Transverse colon (tissue), 3 donors: ENCODE measurements around the gene FAM228A.

Experiments used
- EP300 ChIP-seq: sonication (generic); formaldehyde crosslinking; IDR thresholded peaks from one replicate; pipeline ENCODE4 v1.6.1; 2017; ENCODE audit warnings: antibody characterized with exemption, low read depth
- POLR2A ChIP-seq: fragments of 450-650 bp; IDR thresholded peaks from one replicate; pipeline ENCODE4 v1.6.1; 2016; ENCODE audit warnings: antibody characterized with exemption, mild to moderate bottlenecking, moderate library complexity
- TF ChIP-seq, protein P1 (sequence below), 5 experiments: fragments of 200-600 bp in 3 of 5; fragments of 450-650 bp in 2 of 5; sonication (generic) in 3 of 5; IDR thresholded peaks; 1 replicate in 2 of 5; 2 replicates in 3 of 5; pipeline ENCODE4 v1.5.1; 2016 to 2017; ENCODE audit warnings: antibody characterized with exemption in 5 of 5, inconsistent platforms in 3 of 5, mild to moderate bottlenecking in 2 of 5, moderate library complexity in 1 of 5

GRCh38 chr2:24174851-24175277, at the start of gene FAM228A:
- TF ChIP-seq, protein P1, sequence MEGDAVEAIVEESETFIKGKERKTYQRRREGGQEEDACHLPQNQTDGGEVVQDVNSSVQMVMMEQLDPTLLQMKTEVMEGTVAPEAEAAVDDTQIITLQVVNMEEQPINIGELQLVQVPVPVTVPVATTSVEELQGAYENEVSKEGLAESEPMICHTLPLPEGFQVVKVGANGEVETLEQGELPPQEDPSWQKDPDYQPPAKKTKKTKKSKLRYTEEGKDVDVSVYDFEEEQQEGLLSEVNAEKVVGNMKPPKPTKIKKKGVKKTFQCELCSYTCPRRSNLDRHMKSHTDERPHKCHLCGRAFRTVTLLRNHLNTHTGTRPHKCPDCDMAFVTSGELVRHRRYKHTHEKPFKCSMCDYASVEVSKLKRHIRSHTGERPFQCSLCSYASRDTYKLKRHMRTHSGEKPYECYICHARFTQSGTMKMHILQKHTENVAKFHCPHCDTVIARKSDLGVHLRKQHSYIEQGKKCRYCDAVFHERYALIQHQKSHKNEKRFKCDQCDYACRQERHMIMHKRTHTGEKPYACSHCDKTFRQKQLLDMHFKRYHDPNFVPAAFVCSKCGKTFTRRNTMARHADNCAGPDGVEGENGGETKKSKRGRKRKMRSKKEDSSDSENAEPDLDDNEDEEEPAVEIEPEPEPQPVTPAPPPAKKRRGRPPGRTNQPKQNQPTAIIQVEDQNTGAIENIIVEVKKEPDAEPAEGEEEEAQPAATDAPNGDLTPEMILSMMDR (IDR thresholded peaks at IDR 0.05) = no peak
- TF ChIP-seq EP300 = no peak
- TF ChIP-seq POLR2A = no peak
